HepG2 (cell line): ENCODE data around the gene KRT16. TPM values are rescaled to one million over a fixed set of nuclear protein-coding genes. Genes with fewer than 3 reads are reported as not detected.
A peak's percentile ranks its signal among the peaks of the same experiment; 100 is the strongest.
"Not testable (repeated sequence)": the region's sequence is repeated elsewhere in the genome, so short reads cannot be mapped to it uniquely, and the experiment has no call there.

Experiments
- ATAC-seq: fragments of 200-7000 bp; cut with Tn5 transposase; 3 replicates; pipeline ENCODE4 v1.9.1; 2020; ENCODE audit warnings: mild to moderate bottlenecking, moderate library complexity
- BruUV-seq: library from RNA; stranded (reverse); fragments of 400-500 nt; replicated peaks from 2 replicates; lab custom pipeline; 2021; lab: Mats Ljungman, UMichigan
- CTCF ChIA-PET: fragments of 300-600 bp; formaldehyde crosslinking; extraction: SDS; loops from one replicate; lab custom pipeline; 2021; ENCODE audit warnings: low total read pairs, inconsistent platforms, low intra/inter-chr PET ratio; lab: Yijun Ruan, JAX
- POLR2A ChIA-PET: fragments of 350-600 bp; sonication (Branson Sonifier 250); formaldehyde crosslinking; loops from one replicate; lab custom pipeline; 2020; ENCODE audit warnings: antibody characterized with exemption, inconsistent platforms; lab: Yijun Ruan, JAX
- DNase-seq: peaks from one replicate; pipeline ENCODE4 v3.0.0-alpha.2; 2015; ENCODE audit warnings: low spot score
- FAIRE-seq: peaks from 3 replicates; lab custom pipeline; 2011; peaks lifted over from hg19 to GRCh38; lab: Jason Lieb, UNC
- H2AFZ ChIP-seq: one replicate; pipeline ENCODE4 v1.6.1; 2011; ENCODE audit warnings: low read length, inconsistent platforms
- H3K27ac ChIP-seq: fragments of 300-600 bp; 3 replicates; pipeline ENCODE4 v1.8.0; 2011; ENCODE audit warnings: mixed run types, mild to moderate bottlenecking, mixed read lengths, low read length, inconsistent platforms; ENCODE audit not compliant: insufficient read depth; ENCODE audit errors: extremely low read length
- H3K27me3 ChIP-seq, 2 experiments: fragments of 200-600 bp in 1 of 2; 2 replicates in 1 of 2; 3 replicates in 1 of 2; pipeline versions ENCODE4 v1.6.0 to v1.8.0; 2011; ENCODE audit warnings: low read length in 2 of 2, mild to moderate bottlenecking in 2 of 2, moderate library complexity in 2 of 2, inconsistent platforms in 1 of 2; ENCODE audit not compliant: insufficient read depth in 2 of 2, control insufficient read depth in 1 of 2
- H3K36me3 ChIP-seq, 2 experiments: fragments of 200-600 bp in 1 of 2; replicated peaks in 1 of 2; 2 replicates in 1 of 2; 3 replicates in 1 of 2; pipeline versions ENCODE4 v1.5.1 to v1.8.0; 2011; ENCODE audit warnings: low read length in 2 of 2, inconsistent platforms in 1 of 2; ENCODE audit not compliant: insufficient read depth in 2 of 2, control insufficient read depth in 1 of 2
- H3K4me1 ChIP-seq: 2 replicates; pipeline ENCODE4 v1.5.1; 2012; ENCODE audit warnings: low read length, inconsistent platforms; ENCODE audit not compliant: insufficient read depth
- H3K4me2 ChIP-seq: 2 replicates; pipeline ENCODE4 v1.6.0; 2011; ENCODE audit warnings: low read depth, low read length, inconsistent platforms
- H3K4me3 ChIP-seq, 3 experiments: fragments of 200-600 bp in 1 of 3; sonication (generic), shearing (Covaris generic) in 1 of 3; replicated peaks in 1 of 3; 2 replicates each; pipeline ENCODE4 v1.5.1; 2011 to 2016; ENCODE audit warnings: low read length in 3 of 3, inconsistent platforms in 2 of 3, low read depth in 2 of 3, mild to moderate bottlenecking in 2 of 3, control low read depth in 1 of 3, mixed read lengths in 1 of 3; ENCODE audit not compliant: insufficient read depth in 1 of 3
- H3K79me2 ChIP-seq: one replicate; pipeline ENCODE4 v1.6.1; 2011; ENCODE audit warnings: low read length, inconsistent platforms; ENCODE audit not compliant: insufficient read depth
- H3K9ac ChIP-seq: 2 replicates; pipeline ENCODE4 v1.6.0; 2011; ENCODE audit warnings: mild to moderate bottlenecking, low read depth, low read length, inconsistent platforms; ENCODE audit not compliant: insufficient read depth
- H3K9me3 ChIP-seq: 2 replicates; pipeline ENCODE4 v1.5.1; 2012; ENCODE audit warnings: mild to moderate bottlenecking, low read length
- H4K20me1 ChIP-seq: 2 replicates; pipeline ENCODE4 v1.6.0; 2011; ENCODE audit warnings: inconsistent platforms, mild to moderate bottlenecking, low read length, moderate library complexity; ENCODE audit not compliant: insufficient read depth
- CREM ChIP-seq, 2 experiments: sonication (generic) in 1 of 2; formaldehyde crosslinking in 1 of 2; IDR thresholded peaks; 2 replicates each; pipeline versions ENCODE4 v1.4.0 to v1.6.1; 2016 to 2020; ENCODE audit warnings: antibody characterized with exemption in 1 of 2, mild to moderate bottlenecking in 1 of 2, missing genetic modification reagents in 1 of 2
- EP300 ChIP-seq, 3 experiments: sonication (generic) in 1 of 3; formaldehyde crosslinking in 1 of 3; IDR thresholded peaks; 2 replicates each; pipeline versions ENCODE4 v1.5.1 to v1.6.1; 2011 to 2020; ENCODE audit warnings: low read depth in 2 of 3, low read length in 2 of 3, borderline replicate concordance in 1 of 3, improper control_type of control experiment in 1 of 3, mild to moderate bottlenecking in 1 of 3, missing genetic modification reagents in 1 of 3, moderate library complexity in 1 of 3
- FOSL2 ChIP-seq: sonication (generic); formaldehyde crosslinking; IDR thresholded peaks from 2 replicates; pipeline ENCODE4 v1.4.0; 2020; ENCODE audit warnings: missing genetic modification reagents
- IRX3 ChIP-seq: sonication (generic); formaldehyde crosslinking; IDR thresholded peaks from 2 replicates; pipeline ENCODE4 v1.8.1; 2023; ENCODE audit warnings: mild to moderate bottlenecking, low read depth, missing genetic modification reagents, borderline replicate concordance
- KLF6 ChIP-seq: IDR thresholded peaks from 2 replicates; pipeline ENCODE4 v1.8.0; 2016; ENCODE audit warnings: missing biosample characterization, missing genetic modification reagents
- MAFK ChIP-seq, 2 experiments: IDR thresholded peaks in 1 of 2; conservative IDR thresholded peaks in 1 of 2; 2 replicates each; pipeline ENCODE4 v1.6.1; 2011; ENCODE audit warnings: improper control_type of control experiment in 2 of 2, low read length in 2 of 2
- PHF5A ChIP-seq: IDR thresholded peaks from one replicate; pipeline ENCODE4 v1.6.1; 2018; ENCODE audit warnings: low read depth, missing genetic modification reagents; ENCODE audit not compliant: unreplicated experiment
- RARG ChIP-seq: sonication (generic); formaldehyde crosslinking; IDR thresholded peaks from 2 replicates; pipeline ENCODE4 v1.4.0; 2020; ENCODE audit warnings: low read depth, mild to moderate bottlenecking, missing genetic modification reagents
- TRIM22 ChIP-seq: fragments of 450-650 bp; IDR thresholded peaks from 2 replicates; pipeline ENCODE4 v1.6.1; 2017
- ZBTB25 ChIP-seq: IDR thresholded peaks from 2 replicates; pipeline ENCODE4 v1.6.1; 2018; ENCODE audit warnings: missing genetic modification reagents
- ZBTB34 ChIP-seq: sonication (generic); formaldehyde crosslinking; IDR thresholded peaks from 2 replicates; pipeline ENCODE4 v1.8.0; 2022; ENCODE audit warnings: mild to moderate bottlenecking, missing genetic modification reagents
- ZMYM3 ChIP-seq: sonication (generic); formaldehyde crosslinking; IDR thresholded peaks from 2 replicates; pipeline ENCODE4 v1.5.1; 2020; ENCODE audit warnings: mild to moderate bottlenecking, missing genetic modification reagents
- ZMYM4 ChIP-seq: sonication (generic); formaldehyde crosslinking; IDR thresholded peaks from 2 replicates; pipeline ENCODE4 v1.8.1; 2023; ENCODE audit warnings: mild to moderate bottlenecking, missing genetic modification reagents
- ZNF263 ChIP-seq: sonication (generic); formaldehyde crosslinking; IDR thresholded peaks from 2 replicates; pipeline ENCODE4 v1.4.0; 2020; ENCODE audit warnings: missing genetic modification reagents
- ZNF713 ChIP-seq: sonication (generic); formaldehyde crosslinking; IDR thresholded peaks from 2 replicates; pipeline ENCODE4 v1.4.0; 2020; ENCODE audit warnings: mild to moderate bottlenecking, missing genetic modification reagents
- WGBS: methylation state at CpG from one replicate; pipeline ENCODE4 v1.1.6; 2017; ENCODE audit warnings: low lambda C conversion rate; 5-methylcytosine and 5-hydroxymethylcytosine counted together
- in situ Hi-C: cut with HindIII; loops from 2 replicates; pipeline ENCODE4 v1.10.0; 2017; ENCODE audit warnings: low pct_unique_long_range_greater_than_20kb; ENCODE audit not compliant: extremely low pct_ligation_motif_present
- intact Hi-C: fragments of 100-400 bp; cut with micrococcal nuclease; formaldehyde crosslinking; loops from one replicate; pipeline ENCODE4 v1.10.0; 2022; ENCODE audit not compliant: unreplicated experiment
- polyA plus RNA-seq, 8 experiments: library from polyadenylated mRNA; depleted of rRNA in 3 of 8; stranded (reverse) in 7 of 8; unstranded in 1 of 8; fragments of >200 nt; fragmentation: Illumina TruSeq in 4 of 8; extraction: Trizol in 4 of 8; gene quantifications; 2 replicates each; pipeline versions ENCODE4 v1.2.1 to v1.2.3, GENCODE V29; 2011 to 2016; ENCODE audit warnings: low read depth in 4 of 8, missing spikeins in 1 of 8, mixed read lengths in 1 of 8; ENCODE audit not compliant: insufficient read depth in 1 of 8
- total RNA-seq, 5 experiments: library from RNA; depleted of rRNA; stranded (reverse); fragments of >200 nt; fragmentation: Illumina TruSeq; extraction: Trizol; gene quantifications; 2 replicates each; pipeline ENCODE4 v1.2.3, GENCODE V29; 2016; ENCODE audit warnings: low read depth in 1 of 5

The KRT16 gene
- total and polyA plus RNA-seq, 2 of the 13 experiments (the other 11 are each of a cell fraction or from before 2014, with no cell fraction given) = not detected

- H3K4me2 ChIP-seq, H3K4me3 ChIP-seq, H3K9ac ChIP-seq, DNase-seq, ATAC-seq, H3K27ac ChIP-seq, FAIRE-seq, H2AFZ ChIP-seq, CTCF ChIA-PET, in situ Hi-C loops, H3K79me2 ChIP-seq, H3K36me3 ChIP-seq, H3K4me1 ChIP-seq, H3K9me3 ChIP-seq, BruUV-seq, POLR2A ChIA-PET, H4K20me1 ChIP-seq: not testable (repeated sequence)
- H3K27me3 ChIP-seq = peaks cover 2 to 22% of the 10 kb centered on the region in 2 experiments; a peak in 2 of 5 replicates
- WGBS = 0% methylated on average over 3 of the region's 4 CpGs
- TF ChIP-seq ZNF263 (CRISPR knock-in tag) (peak; percentile 73; the same call in 1 of the 2 replicates), MAFK (conservative IDR thresholded peaks at IDR 0.05 in 1 of 2, IDR thresholded peaks at IDR 0.05 in 1 of 2; ENCODE audit: low read length in 2 of 2) (peak in 1 of 2 experiments; percentile 1; a peak in 1 of 4 replicates)
- intact Hi-C loops = loop anchor here (10.0 kb wide), 1 partner anchor 68 kb away; no protein-coding TSS in a partner anchor
These were observed 35.8 kb downstream of the KRT16 start for GRCh38 chr17:41576740-41577139.

- no TSS peak for BruUV-seq
- no peak overlapping the region for H3K4me2 ChIP-seq
- FAIRE-seq (no peak), DNase-seq (no peak), ATAC-seq (no peak)
- WGBS = 31% methylated on average over 3 of the region's 3 CpGs
- no peak overlapping the region for H2AFZ ChIP-seq
- no peaks in the 10 kb centered on the region for H3K36me3 ChIP-seq
- in situ Hi-C loops = no loop called here
- H3K4me1 ChIP-seq = 0 out of 2 replicates have a peak, but pooled peaks cover 7% of the 10 kb centered on the region
- no peak overlapping the region for H3K4me3 ChIP-seq
- ChIA-PET CTCF (no interaction called here), POLR2A (no interaction called here)
- H4K20me1 ChIP-seq = no peaks in the 10 kb centered on the region
- intact Hi-C loops = loop anchor here (10.0 kb wide), 1 partner anchor 69 kb away; no protein-coding TSS in a partner anchor
- H3K9ac ChIP-seq = no peak overlapping the region
- no peak overlapping the region for H3K27ac ChIP-seq
- H3K9me3 ChIP-seq = no peaks in the 10 kb centered on the region
- TF ChIP-seq PHF5A (CRISPR knock-in tag) (no peak), ZBTB25 (CRISPR knock-in tag) (no peak), IRX3 (CRISPR knock-in tag) (no peak), CREM (IDR thresholded peaks at IDR 0.05) (no peak), CREM (CRISPR knock-in tag; IDR thresholded peaks at IDR 0.05) (no peak), ZNF713 (CRISPR knock-in tag) (no peak), FOSL2 (CRISPR knock-in tag) (no peak), ZMYM3 (CRISPR knock-in tag) (no peak), ZBTB34 (CRISPR knock-in tag) (no peak), KLF6 (CRISPR knock-in tag) (no peak), EP300 (IDR thresholded peaks at IDR 0.05; ENCODE audit: low read depth in 2 of 2, low read length in 2 of 2) (no peak), EP300 (CRISPR knock-in tag; IDR thresholded peaks at IDR 0.05; ENCODE audit: borderline replicate concordance) (no peak), ZMYM4 (CRISPR knock-in tag) (no peak), RARG (CRISPR knock-in tag) (no peak), TRIM22 (no peak)
- H3K79me2 ChIP-seq = no peaks in the 10 kb centered on the region
- H3K27me3 ChIP-seq = peaks cover 2 to 22% of the 10 kb centered on the region in 2 experiments; a peak in 2 of 5 replicates
These were observed 37.2 kb downstream of the KRT16 start for GRCh38 chr17:41575336-41575735.
